Body of pancreas (tissue), 4 donors: ENCODE measurements around the gene CD247. TPM values are rescaled to one million over a fixed set of nuclear protein-coding genes. Genes with fewer than 3 reads are reported as not detected.

ENCODE experiments used
- ATAC-seq: fragments of 150-250 bp; one replicate; pipeline ENCODE4 v1.9.1; 2016
- DNase-seq, 4 donors: peaks; one replicate each; pipeline ENCODE4 v3.0.0-alpha.2; 2019
- H3K27ac ChIP-seq, 4 donors: fragments of 200-600 bp; sonication (generic); 1 replicate in 3 of 4; 2 replicates in 1 of 4; pipeline versions ENCODE4 v1.5.1 to v1.6.1; 2016 to 2019; ENCODE audit warnings: mild to moderate bottlenecking in 1 of 4, mixed read lengths in 1 of 4, moderate library complexity in 1 of 4
- H3K27me3 ChIP-seq, 2 donors: fragments of 200-600 bp; sonication (generic); one replicate each; pipeline ENCODE4 v1.6.0; 2016; ENCODE audit warnings: mild to moderate bottlenecking in 1 of 2
- H3K36me3 ChIP-seq, 2 donors: fragments of 200-600 bp; sonication (generic); replicated peaks in 1 of 2; 2 replicates each; pipeline ENCODE4 v1.5.1; 2016; ENCODE audit warnings: low read depth in 2 of 2; ENCODE audit not compliant: insufficient read depth in 1 of 2
- H3K4me1 ChIP-seq: fragments of 200-600 bp; sonication (generic); one replicate; pipeline ENCODE4 v1.6.0; 2016
- H3K4me3 ChIP-seq, 2 donors: fragments of 200-600 bp; sonication (generic); 1 replicate in 1 of 2; 2 replicates in 1 of 2; pipeline ENCODE4 v1.5.1; 2016 to 2019
- H3K9me3 ChIP-seq, 3 donors: fragments of 200-600 bp; sonication (generic); 1 replicate in 2 of 3; 2 replicates in 1 of 3; pipeline ENCODE4 v1.5.1; 2016
- CTCF ChIP-seq, 7 experiments: fragments of 450-650 bp in 4 of 7; fragments of 200-600 bp in 3 of 7; sonication (generic) in 3 of 7; IDR thresholded peaks; one replicate each; pipeline ENCODE4 v1.5.1; 2016 to 2019; ENCODE audit warnings: antibody characterized with exemption in 7 of 7
- POLR2A ChIP-seq, 3 donors: fragments of 450-650 bp; IDR thresholded peaks; one replicate each; pipeline ENCODE4 v1.6.1; 2016; ENCODE audit warnings: antibody characterized with exemption in 3 of 3, mild to moderate bottlenecking in 2 of 3
- WGBS, 2 donors: methylation state at CpG; one replicate each; pipeline ENCODE4 v1.1.5; 2017; 5-methylcytosine and 5-hydroxymethylcytosine counted together
- intact Hi-C: fragments of 100-400 bp; cut with DNase I; formaldehyde crosslinking; loops from one replicate; pipeline ENCODE4 v1.15.1; 2023
- total RNA-seq, 2 donors: library from RNA; depleted of rRNA; stranded (reverse); fragments of >200 nt; gene quantifications; one replicate each; pipeline ENCODE4 v1.1.0, GENCODE V29; 2016

CD247 gene
- total RNA-seq, 2 donors from 2014 or later, result 2.3 to 3.3 TPM

GRCh38 chr1:167482184-167482583 is 36.1 kb downstream of the CD247 start:
- no peak for DNase-seq
- Histone ChIP-seq H3K27ac (no peak overlapping the region), H3K36me3 (no peaks in the 10 kb centered on the region), H3K9me3 (no peaks in the 10 kb centered on the region), H3K4me3 (no peak overlapping the region), H3K4me1 (no peaks in the 10 kb centered on the region), H3K27me3 (no peaks in the 10 kb centered on the region)
- 81 to 82% methylated on average over 4 of the region's 4 CpGs for WGBS, 2 donors
- ATAC-seq, result no peak
- intact Hi-C loops, result no loop called here
- no peak for TF ChIP-seq POLR2A (IDR thresholded peaks at IDR 0.05)
- no peak for TF ChIP-seq CTCF (IDR thresholded peaks at IDR 0.05)

GRCh38 chr1:167479331-167479979 is 38.9 kb downstream of the CD247 start:
- no peak for ATAC-seq
- no peaks in the 10 kb centered on the region for H3K36me3 ChIP-seq
- DNase-seq, result no peak
- H3K27me3 ChIP-seq, result no peaks in the 10 kb centered on the region
- TF ChIP-seq CTCF (IDR thresholded peaks at IDR 0.05), result no peak
- no peak for TF ChIP-seq POLR2A (IDR thresholded peaks at IDR 0.05)
- H3K4me3 ChIP-seq, result no peak overlapping the region
- intact Hi-C loops, result no loop called here
- H3K9me3 ChIP-seq, result no peaks in the 10 kb centered on the region
- WGBS, 2 donors, result 84 to 85% methylated on average over 10 of the region's 10 CpGs
- H3K4me1 ChIP-seq, result no peaks in the 10 kb centered on the region
- H3K27ac ChIP-seq, result no peak overlapping the region

GRCh38 chr1:167477986-167478385 is 40.3 kb downstream of the CD247 start:
- no peak for ATAC-seq
- 85 to 88% methylated on average over 4 to 5 of the region's 5 CpGs for WGBS, 2 donors

GRCh38 chr1:167476061-167476460 is 42.3 kb downstream of the CD247 start:
- 97 to 100% methylated on average over 2 of the region's 2 CpGs for WGBS, 2 donors
- Histone ChIP-seq H3K4me1 (no peaks in the 10 kb centered on the region), H3K27me3 (no peaks in the 10 kb centered on the region), H3K4me3 (no peak overlapping the region), H3K9me3 (no peaks in the 10 kb centered on the region), H3K27ac (no peak overlapping the region), H3K36me3 (no peaks in the 10 kb centered on the region)
- DNase-seq (no peak), ATAC-seq (no peak)
- intact Hi-C loops, result no loop called here
- no peak for TF ChIP-seq CTCF (IDR thresholded peaks at IDR 0.05)
- no peak for TF ChIP-seq POLR2A (IDR thresholded peaks at IDR 0.05)

More at GRCh38 chr1:167477986-167478385, 40.3 kb downstream of the CD247 start:
- Histone ChIP-seq H3K27me3 (no peaks in the 10 kb centered on the region), H3K36me3 (no peaks in the 10 kb centered on the region), H3K9me3 (no peaks in the 10 kb centered on the region), H3K27ac (no peak overlapping the region), H3K4me1 (no peaks in the 10 kb centered on the region), H3K4me3 (no peak overlapping the region)
- no peak for TF ChIP-seq CTCF (IDR thresholded peaks at IDR 0.05)
- TF ChIP-seq POLR2A (IDR thresholded peaks at IDR 0.05), result no peak
- DNase-seq, result no peak
- intact Hi-C loops, result no loop called here

GRCh38 chr1:167474191-167474641 is 44.1 kb downstream of the CD247 start:
- ATAC-seq (no peak), DNase-seq (no peak)
- Histone ChIP-seq H3K4me3 (no peak overlapping the region), H3K27me3 (no peaks in the 10 kb centered on the region), H3K4me1 (no peaks in the 10 kb centered on the region), H3K27ac (no peak overlapping the region), H3K9me3 (no peaks in the 10 kb centered on the region), H3K36me3 (no peaks in the 10 kb centered on the region)
- intact Hi-C loops, result no loop called here
- WGBS, 2 donors, result 67 to 75% methylated on average over 5 of the region's 5 CpGs
- no peak for TF ChIP-seq CTCF (IDR thresholded peaks at IDR 0.05)
- no peak for TF ChIP-seq POLR2A (IDR thresholded peaks at IDR 0.05)
